HG02943 (cell line): ENCODE measurements around the gene TMEM51.

Experiments
- ATAC-seq: cut with Tn5 transposase; IDR thresholded peaks from one replicate; pipeline ENCODE4 v1.9.1; 2021; ENCODE audit warnings: mild to moderate bottlenecking, low read depth, moderate library complexity; ENCODE audit not compliant: unreplicated experiment

TMEM51 gene

DNA sequence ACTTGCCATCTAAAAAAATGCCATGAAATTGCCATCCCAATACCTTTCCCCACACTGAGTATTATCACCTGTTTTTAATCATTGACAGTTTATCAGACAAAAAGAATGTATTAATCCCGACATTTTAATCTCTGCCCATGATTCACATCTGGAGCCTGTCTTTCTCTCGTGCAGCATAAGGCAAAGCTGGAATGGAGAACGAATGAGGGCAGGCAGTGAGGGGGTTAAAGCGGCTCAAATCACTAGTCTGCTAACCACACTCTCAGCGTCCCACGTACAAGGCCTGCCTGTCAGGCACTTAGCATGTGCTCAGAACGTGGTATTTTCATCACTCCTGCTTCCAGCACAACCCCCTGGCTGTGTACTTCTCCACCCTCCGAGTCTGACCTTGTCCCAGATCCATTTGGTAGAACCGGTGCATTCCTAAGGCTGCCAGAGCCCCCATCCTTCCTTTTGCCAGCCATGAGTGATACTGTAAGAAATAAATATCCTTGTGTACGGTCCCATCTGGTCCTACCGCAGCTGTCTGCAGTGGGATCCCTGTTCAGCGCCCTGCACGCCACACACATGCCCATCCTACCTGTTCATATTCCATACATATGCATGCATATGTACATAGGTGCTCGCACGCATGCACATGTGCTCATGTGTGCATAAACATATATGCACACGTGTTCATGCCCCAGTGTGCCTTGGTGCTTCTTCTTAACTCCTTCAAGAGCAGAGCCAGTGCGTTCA is 58.8 kb downstream of the TMEM51 start:
- ATAC-seq: no peak

DNA sequence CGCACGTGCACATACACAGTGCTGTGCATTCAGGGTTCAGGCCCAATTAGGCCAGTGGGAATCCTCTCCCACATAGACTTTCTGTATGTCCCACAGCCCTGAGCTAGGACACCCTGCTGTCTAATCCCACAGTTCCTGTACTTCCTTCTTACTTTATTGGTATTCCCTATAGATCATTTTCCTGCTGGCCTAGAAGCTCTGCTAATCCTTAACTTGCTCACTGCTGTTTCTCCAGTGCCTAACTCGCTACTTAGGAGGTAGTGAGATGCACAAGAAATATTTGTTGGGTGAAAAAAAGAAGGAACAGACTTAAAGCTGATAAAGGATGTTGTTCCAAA is 59.4 kb downstream of the TMEM51 start:
- no peak for ATAC-seq

GRCh38 chr1:15213341-15213821 is 59.8 kb downstream of the TMEM51 start:
- no peak for ATAC-seq

- ATAC-seq: no peak
These were observed 61.0 kb downstream of the TMEM51 start for GRCh38 chr1:15214527-15214926.

DNA sequence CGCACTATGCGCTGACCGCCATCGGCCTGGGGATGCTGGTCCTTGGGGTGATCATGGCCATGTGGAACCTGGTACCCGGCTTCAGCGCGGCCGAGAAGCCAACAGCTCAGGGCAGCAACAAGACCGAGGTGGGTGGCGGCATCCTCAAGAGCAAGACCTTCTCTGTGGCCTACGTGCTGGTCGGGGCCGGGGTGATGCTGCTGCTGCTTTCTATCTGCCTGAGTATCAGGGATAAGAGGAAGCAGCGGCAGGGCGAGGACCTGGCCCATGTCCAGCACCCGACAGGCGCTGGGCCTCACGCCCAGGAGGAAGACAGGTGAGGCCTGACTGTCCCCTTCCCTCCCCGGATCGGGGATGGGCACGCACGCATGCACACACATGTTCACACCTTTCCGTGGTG is 61.6 kb downstream of the TMEM51 start:
- no peak for ATAC-seq

GRCh38 chr1:15217654-15218053 is 64.1 kb downstream of the TMEM51 start:
- ATAC-seq: no peak

DNA sequence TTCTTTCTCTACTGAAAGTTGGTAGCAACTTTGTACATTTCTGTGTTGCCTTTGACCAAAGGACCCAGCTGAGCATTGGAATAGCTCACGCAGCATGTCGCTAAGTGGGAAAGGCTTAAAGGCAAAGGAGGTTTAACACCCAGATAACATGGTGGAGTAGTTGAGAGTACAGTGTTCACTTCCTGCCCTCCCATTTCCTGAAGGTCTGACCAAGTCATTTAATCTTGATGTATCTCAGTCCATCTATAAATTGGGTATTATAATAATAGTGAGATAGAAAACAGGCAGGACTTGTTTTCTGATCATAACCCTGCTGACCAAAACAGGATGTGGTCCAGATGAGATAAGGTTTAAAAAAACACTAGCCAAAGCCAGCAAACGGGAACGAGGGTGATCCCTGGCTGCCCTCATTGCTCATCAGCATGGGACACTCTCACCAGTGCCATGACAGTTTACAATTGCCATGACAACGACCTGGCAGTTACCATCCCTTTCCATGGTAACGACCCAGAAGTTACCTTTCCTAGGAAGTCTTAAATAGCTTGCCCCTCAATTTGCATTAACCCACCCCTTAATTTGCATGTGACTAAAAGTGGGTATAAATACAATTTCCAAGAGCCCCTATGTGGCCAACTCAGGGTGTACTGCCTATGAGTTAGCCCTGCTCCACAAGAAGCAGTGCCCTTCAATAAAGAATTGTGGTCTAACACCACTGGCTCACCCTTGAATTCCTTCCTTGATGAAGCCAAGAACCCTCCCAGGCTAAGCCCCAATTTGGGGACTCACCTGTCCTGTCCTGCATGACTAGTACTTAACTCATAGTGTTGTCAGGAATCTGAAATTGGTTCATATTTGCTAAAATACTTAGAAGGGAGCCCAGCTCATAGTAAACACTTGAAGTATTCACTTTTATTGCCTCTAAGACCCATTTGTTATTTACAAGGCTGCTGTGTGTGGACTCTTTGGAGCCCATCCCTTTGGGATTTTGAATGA is 65.0 kb downstream of the TMEM51 start:
- no peak for ATAC-seq

- ATAC-seq: no peak
These were observed 65.9 kb downstream of the TMEM51 start for GRCh38 chr1:15219280-15220023.

DNA sequence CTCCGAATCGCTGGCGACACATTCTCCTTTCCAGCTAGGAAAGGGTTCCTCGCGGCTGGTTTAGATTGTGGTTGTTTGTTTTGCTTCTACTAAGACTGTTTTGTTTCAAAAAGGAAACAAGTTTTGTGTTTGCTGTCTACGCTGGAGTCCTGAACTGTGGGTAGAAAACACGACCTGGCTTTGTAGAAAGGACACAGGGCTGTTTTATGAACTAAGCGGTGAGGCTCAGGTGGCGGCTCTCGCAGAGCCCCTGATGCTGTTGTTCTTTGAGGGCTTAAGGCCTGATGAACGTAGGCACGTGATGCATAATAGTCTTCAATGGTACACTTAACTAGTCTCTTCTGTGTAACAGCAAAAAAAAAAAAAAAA is 66.5 kb downstream of the TMEM51 start:
- no peak for ATAC-seq

- ATAC-seq: no peak
These were observed 67.4 kb downstream of the TMEM51 start for GRCh38 chr1:15220825-15221431.

- ATAC-seq: no peak
These were observed 69.2 kb downstream of the TMEM51 start for GRCh38 chr1:15222653-15223303.

- ATAC-seq: no peak
These were observed 70.8 kb downstream of the TMEM51 start for GRCh38 chr1:15224259-15224869.

DNA sequence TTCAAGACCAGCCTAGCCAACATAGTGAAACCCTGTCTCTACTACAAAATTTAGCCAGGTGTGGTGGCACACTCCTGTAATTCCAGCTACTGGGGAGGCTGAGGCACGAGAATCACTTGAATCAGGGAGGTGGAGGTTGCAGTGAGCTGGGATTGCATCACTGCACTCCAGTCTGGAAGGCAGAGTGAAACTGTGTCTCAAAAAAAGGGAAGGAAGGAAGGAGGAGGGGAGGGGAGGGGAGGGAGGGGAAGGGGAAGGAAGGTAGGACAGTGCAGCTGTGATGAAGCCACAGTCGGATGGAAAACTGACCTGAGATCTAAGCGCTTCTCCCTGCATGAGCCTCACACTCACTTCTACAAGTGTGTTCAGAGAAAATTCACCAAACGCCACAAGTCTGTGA is 71.4 kb downstream of the TMEM51 start:
- no peak for ATAC-seq

- no peak for ATAC-seq
These were observed 71.9 kb downstream of the TMEM51 start for GRCh38 chr1:15225461-15225860.

DNA sequence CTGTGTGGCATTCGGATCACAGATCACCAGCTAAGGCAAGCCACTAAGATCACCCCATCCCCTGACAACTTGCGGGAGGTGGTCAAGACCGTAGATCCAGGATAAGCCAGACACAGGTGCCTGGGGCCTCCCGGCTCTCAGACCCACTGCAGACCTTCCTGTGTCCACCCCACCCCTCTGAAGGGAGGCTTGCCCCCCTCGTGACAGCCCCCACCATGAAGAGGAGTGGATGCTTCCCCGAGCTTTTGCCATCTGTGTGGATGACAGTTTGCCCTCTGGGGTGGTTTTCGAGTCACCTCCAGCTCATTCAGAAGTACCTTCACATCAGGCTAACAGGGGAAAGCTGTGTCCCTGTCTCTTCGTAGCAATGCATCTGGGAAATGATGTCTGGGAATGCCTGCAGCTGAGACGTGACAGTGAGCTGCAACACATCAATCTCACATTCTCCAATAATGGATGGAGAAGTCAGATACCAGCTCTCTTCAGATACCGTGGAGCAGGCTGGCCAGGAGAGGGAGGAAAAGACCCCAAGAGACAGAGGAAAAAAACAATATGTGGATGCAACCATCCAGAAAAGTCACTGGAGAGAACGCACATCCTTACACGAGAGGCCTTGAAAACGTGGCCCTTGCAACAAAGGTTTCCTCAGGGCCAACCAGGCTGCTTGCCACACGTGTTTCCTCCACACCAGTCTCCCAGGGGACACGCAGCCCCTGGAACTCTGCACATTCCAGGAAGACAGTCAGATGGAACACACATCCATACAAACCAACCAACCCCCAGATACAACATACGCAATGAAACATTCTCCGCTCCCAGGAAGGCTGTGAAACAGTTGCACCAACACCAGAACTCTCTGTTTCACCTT is 73.1 kb downstream of the TMEM51 start:
- ATAC-seq: no peak

DNA sequence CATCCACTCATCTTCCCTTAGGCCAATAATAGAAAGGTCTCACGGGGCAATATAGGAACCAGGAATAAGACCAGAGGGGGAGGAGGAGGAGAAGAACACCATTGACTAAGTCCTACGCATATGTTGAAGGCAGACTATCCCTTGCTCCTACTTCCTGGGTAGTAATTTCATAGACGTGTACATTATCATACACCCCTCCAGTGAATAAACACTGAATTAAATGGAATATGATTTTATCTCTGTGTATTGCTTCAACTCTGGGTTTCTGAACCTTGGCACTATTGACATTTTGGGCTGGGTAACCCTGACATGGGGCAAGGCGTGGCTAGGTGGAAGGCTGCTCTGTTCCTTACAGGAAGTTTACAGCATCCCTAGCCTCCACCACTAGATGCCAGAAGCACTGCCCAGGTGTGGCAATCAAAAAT is 76.2 kb downstream of the TMEM51 start:
- ATAC-seq: no peak

- ATAC-seq: peak; percentile 79
These were observed 78.2 kb downstream of the TMEM51 start for GRCh38 chr1:15231714-15232201.

GRCh38 chr1:15233689-15234088 is 80.1 kb downstream of the TMEM51 start:
- no peak for ATAC-seq
